GM18873 (cell line): ENCODE data around the gene TAF4.
"Not testable (repeated sequence)": the region's sequence is repeated elsewhere in the genome, so short reads cannot be mapped to it uniquely, and the experiment has no call there.

Experiments used
- ATAC-seq: cut with Tn5 transposase; IDR thresholded peaks from one replicate; pipeline ENCODE4 v1.9.1; 2021; ENCODE audit warnings: mild to moderate bottlenecking, moderate library complexity, moderate number of reproducible peaks; ENCODE audit not compliant: unreplicated experiment, low FRiP score

The TAF4 gene

GRCh38 chr20:61949714-61950640, 115.7 kb downstream of the TAF4 start:
- no peak for ATAC-seq

- ATAC-seq, result no peak
These were observed 116.3 kb downstream of the TAF4 start for GRCh38 chr20:61949363-61949713.

GRCh38 chr20:61948586-61949362, 116.9 kb downstream of the TAF4 start:
- no peak for ATAC-seq

- ATAC-seq, result not testable (repeated sequence)
These were observed 117.6 kb downstream of the TAF4 start for GRCh38 chr20:61948056-61948455.

GRCh38 chr20:61945495-61945894, 120.2 kb downstream of the TAF4 start:
- ATAC-seq, result not testable (repeated sequence)

GRCh38 chr20:61944967-61945366, 120.7 kb downstream of the TAF4 start:
- not testable (repeated sequence) for ATAC-seq

- ATAC-seq, result no peak
These were observed 123.2 kb downstream of the TAF4 start for GRCh38 chr20:61942526-61942925.

- ATAC-seq, result no peak
These were observed 123.8 kb downstream of the TAF4 start for GRCh38 chr20:61941721-61942405.

- ATAC-seq, result no peak
These were observed 124.5 kb downstream of the TAF4 start for GRCh38 chr20:61940976-61941720.

GRCh38 chr20:61940491-61940890, 125.2 kb downstream of the TAF4 start:
- ATAC-seq, result no peak

- no peak for ATAC-seq
These were observed 125.9 kb downstream of the TAF4 start for GRCh38 chr20:61939691-61940360.

- ATAC-seq, result no peak
These were observed 126.6 kb downstream of the TAF4 start for GRCh38 chr20:61938839-61939690.

GRCh38 chr20:61937963-61938838, 127.5 kb downstream of the TAF4 start:
- ATAC-seq, result no peak

- no peak for ATAC-seq
These were observed 128.3 kb downstream of the TAF4 start for GRCh38 chr20:61937146-61937962.

GRCh38 chr20:61936701-61937131, 129.0 kb downstream of the TAF4 start:
- ATAC-seq, result no peak

- no peak for ATAC-seq
These were observed 129.6 kb downstream of the TAF4 start for GRCh38 chr20:61935926-61936700.
